Measurements from ENCODE around the gene TNFRSF19.
A peak's percentile ranks its signal among the peaks of the same experiment; 100 is the strongest.
"Not testable (repeated sequence)": the region's sequence is repeated elsewhere in the genome, so short reads cannot be mapped to it uniquely, and the experiment has no call there.

The TNFRSF19 gene

GRCh38 chr13:23654111-23655110 is 84.2 kb downstream of the TNFRSF19 start:
- no peak for DNase-seq (ENCODE audit: low read depth)

DNA sequence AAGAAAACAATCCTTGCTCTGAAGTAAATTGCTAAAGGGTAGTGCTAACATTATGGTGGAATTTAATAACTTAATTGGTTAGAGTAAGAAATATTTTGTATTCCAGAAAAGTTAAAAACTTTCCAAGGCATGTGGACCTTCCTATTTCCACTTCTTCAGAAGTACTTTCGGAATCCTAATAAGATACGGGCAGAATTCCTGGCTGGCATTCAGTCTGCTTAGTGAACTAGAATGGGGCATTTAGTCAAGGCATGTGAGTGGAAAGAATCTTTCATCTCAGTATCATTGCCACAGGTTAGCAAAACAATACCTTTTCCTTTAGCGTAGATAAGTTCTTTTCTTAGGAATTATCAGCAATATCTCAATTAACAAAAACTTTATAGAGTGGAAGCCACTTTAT is 85.1 kb downstream of the TNFRSF19 start:
- no peak for DNase-seq (ENCODE audit: low read depth)

GRCh38 chr13:23656637-23657371 is 86.6 kb downstream of the TNFRSF19 start:
- DNase-seq (ENCODE audit: low read depth) = peak; percentile 63

DNA sequence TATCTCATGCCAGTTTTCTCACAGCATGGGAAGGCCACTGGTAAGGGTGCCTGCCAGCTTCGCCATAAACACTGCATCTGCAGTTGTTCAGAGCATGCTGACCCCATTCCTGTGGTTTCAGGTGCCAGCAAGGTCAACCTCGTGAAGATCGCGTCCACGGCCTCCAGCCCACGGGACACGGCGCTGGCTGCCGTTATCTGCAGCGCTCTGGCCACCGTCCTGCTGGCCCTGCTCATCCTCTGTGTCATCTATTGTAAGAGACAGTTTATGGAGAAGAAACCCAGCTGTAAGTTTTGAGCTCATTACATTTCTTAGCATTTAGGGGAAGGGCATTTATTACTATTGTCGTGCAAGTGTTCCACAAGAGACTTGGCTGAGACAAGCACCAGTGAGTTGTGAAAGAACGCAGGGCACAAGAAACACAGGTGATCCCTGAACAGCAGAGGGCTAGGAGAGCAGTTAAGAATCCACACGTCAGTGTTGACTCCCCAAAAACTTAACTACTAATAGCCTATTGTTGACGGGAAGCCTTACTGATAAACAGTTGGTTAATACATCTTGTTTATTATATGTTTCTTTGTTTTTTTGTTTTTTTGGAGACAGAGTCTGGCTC is 88.8 kb downstream of the TNFRSF19 start:
- no peak for DNase-seq (ENCODE audit: low read depth)

DNA sequence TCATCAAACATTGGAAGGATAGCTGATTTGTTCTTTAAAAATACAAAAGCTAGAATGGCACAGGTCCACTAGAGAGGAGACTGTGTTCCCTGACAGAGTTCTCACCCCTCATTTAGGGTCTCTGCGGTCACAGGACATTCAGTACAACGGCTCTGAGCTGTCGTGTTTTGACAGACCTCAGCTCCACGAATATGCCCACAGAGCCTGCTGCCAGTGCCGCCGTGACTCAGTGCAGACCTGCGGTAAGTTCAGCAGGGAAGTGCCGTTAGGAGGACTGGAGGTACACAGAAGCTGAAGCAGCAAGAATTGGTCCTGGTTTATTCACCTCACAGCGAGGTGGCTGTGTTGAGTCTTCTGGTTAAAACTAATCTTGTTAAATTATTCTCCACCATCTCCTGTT is 90.0 kb downstream of the TNFRSF19 start:
- DNase-seq (ENCODE audit: low read depth) = no peak

- no peak for DNase-seq (ENCODE audit: low read depth)
These were observed 96.4 kb downstream of the TNFRSF19 start for GRCh38 chr13:23666582-23666981.

DNA sequence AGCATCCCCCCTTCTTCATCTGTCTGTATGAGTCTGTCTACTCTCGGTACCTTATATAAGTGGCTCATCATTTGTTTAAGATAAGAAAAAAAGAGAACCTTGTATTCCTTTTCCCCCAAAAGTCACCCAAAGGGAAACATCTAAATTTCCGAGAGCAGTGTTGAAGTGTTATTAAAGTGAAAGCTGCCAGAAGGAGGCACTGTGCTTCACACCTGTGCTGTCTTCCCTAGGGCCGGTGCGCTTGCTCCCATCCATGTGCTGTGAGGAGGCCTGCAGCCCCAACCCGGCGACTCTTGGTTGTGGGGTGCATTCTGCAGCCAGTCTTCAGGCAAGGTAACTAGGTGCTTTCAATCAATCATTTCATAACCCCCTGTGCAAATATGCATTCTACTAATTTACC is 97.5 kb downstream of the TNFRSF19 start:
- no peak for DNase-seq (ENCODE audit: low read depth)

- no peak for DNase-seq (ENCODE audit: low read depth)
These were observed 98.3 kb downstream of the TNFRSF19 start for GRCh38 chr13:23668562-23668961.

DNA sequence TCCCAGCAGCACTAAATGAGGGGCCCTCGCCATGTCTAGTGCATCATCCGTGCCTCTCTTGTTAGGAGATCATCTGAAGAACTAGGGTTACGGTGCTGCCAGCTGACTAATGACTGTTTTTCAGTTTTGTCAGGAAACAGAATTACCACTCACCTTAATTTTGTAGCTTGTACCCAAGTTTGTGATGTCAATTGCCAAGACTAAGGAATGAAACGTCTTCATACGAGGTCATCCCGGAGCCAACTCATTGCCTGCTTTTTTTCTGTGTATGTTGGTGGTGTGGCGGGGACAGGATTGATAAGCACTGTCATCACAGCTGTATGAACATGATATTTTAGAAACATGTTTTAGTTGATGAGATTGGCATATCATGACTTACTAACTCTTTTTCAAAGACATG is 100.6 kb downstream of the TNFRSF19 start:
- no peak for DNase-seq (ENCODE audit: low read depth)

DNA sequence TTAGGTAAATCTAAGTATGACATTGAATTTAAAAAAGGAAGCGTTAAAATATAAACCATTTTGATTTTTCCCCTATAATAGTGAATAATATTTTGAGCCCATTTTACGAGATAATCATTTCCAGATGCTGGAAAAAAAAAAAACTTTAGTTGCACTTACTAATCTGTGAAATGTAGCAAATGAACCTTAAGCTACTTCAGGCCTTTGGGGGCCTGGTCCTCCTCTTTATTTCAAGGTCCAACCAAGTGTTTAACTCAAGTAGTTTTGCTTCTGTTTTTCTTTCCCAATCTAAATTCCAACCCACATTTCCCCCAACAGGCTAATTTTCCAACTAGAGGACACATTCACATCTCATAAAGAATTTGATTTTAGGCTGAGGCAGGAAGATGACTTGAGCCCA is 101.2 kb downstream of the TNFRSF19 start:
- DNase-seq (ENCODE audit: low read depth) = peak; percentile 46

GRCh38 chr13:23671897-23672296 is 101.7 kb downstream of the TNFRSF19 start:
- peak; percentile 27 for DNase-seq (ENCODE audit: low read depth)

- no peak for DNase-seq (ENCODE audit: low read depth)
These were observed 102.4 kb downstream of the TNFRSF19 start for GRCh38 chr13:23672616-23673015.

DNA sequence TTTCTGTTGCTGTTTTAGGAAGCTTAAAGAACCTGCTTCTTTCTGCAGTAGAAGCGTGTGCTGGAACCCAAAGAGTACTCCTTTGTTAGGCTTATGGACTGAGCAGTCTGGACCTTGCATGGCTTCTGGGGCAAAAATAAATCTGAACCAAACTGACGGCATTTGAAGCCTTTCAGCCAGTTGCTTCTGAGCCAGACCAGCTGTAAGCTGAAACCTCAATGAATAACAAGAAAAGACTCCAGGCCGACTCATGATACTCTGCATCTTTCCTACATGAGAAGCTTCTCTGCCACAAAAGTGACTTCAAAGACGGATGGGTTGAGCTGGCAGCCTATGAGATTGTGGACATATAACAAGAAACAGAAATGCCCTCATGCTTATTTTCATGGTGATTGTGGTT is 103.1 kb downstream of the TNFRSF19 start:
- DNase-seq (ENCODE audit: low read depth) = peak; percentile 88

GRCh38 chr13:23673867-23674605 is 103.8 kb downstream of the TNFRSF19 start:
- no peak for DNase-seq (ENCODE audit: low read depth)

- DNase-seq (ENCODE audit: low read depth) = peak; percentile 76
These were observed 104.8 kb downstream of the TNFRSF19 start for GRCh38 chr13:23674795-23675640.

GRCh38 chr13:23677679-23678288 is 107.6 kb downstream of the TNFRSF19 start:
- DNase-seq (ENCODE audit: low read depth) = not testable (repeated sequence)

- DNase-seq (ENCODE audit: low read depth) = no peak
These were observed 108.6 kb downstream of the TNFRSF19 start for GRCh38 chr13:23678795-23679194.

- DNase-seq (ENCODE audit: low read depth) = peak; percentile 65
These were observed 109.0 kb downstream of the TNFRSF19 start for GRCh38 chr13:23679220-23679619.

GRCh38 chr13:23680845-23681669 is 110.8 kb downstream of the TNFRSF19 start:
- DNase-seq (ENCODE audit: low read depth) = peak; percentile 27

- DNase-seq (ENCODE audit: low read depth) = no peak
These were observed 112.9 kb downstream of the TNFRSF19 start for GRCh38 chr13:23683084-23683483.
